ENCODE measurements around the gene RNASEL.

RNASEL gene

DNA sequence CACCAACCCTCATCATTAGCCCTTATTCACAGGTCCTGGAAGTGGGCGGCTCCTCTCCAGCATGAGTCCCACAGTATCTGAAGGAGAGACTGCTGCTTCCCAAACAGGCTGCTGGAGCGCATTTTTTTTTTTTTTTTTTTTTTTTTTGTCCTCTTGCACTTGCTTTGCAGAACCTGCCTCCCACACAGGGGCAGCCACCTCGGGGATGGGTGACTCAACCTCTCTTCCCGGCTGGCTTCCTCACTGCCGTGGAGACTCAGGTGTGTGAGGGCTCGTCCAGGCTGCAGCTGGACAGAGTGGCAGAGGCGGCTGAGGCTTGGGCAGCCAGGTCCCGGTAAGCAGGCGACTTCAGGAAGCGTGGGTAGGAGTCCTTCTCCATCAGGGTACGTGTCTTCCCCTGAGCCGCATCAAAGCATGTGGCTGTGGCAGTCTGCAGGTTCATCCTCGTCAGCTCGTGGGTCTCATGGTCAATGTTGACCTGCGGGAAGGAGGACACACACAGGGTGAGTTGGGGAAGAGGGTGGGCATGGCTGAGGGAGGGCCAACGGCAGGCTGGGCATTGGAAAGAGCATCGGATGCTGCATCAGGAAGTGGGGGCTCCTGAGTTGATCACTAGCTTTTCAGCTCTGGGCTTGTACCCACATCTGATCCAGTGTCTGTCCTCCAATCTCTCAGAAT, 11.1 kb upstream of the RNASEL start:
- DNase-seq: no peak

DNA sequence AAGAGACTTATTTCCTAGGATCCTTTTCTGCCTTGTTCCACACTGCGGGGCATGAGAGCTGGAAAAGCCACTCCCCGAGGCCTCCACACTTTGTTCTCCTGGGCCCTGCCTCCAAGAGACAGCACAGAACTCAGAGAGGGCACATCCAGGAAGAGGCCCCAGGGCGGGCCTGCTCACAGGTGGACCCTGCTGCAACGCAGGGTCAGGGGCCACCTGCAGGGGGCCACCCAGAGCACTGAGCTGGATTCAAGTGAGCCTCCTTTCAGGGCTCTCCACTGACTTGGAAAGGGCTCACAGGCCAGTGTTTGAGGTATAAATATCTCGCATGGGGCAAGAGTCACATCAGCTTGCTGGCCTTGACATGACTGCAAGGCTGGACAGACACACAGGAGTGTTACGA, 10.3 kb upstream of the RNASEL start:
- no peak for DNase-seq

DNA sequence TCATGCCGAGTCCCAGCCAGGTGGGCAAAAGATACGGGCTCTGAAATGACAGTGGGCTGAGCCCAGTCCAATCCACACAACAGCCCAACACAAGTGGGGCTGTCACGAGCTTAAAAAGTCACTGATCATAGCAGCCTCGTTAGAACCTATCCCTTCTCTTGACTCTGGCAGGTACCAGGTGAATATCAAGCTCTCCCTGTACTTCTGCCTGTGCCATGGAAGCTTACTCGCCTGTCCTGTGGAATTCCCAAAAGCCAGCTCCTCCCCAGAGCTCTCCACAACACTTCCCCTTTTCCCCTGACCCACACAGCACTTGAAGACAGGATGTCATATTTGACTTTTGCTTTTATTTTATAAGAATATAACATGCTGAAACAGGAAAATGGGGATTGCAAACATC, 9.2 kb upstream of the RNASEL start:
- DNase-seq: no peak

DNA sequence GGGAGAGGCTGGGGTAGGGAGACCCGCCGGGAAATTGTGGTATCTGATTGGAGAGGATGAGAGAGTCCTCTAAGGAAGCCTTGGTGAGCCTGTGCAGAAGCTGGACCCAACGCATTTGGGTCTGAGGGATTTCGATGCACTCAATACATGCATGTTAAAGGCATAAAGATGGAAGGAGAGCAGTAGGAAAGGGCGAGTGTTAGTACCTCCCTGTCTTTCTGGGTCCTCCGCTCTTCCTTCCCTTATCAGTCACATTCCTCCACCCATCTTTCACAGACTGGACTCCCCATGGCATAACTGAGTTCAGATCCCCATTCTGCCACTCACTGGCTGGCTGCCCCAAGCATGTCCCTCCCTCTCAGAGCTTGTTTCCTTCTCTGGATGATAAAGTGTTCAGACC, 7.9 kb upstream of the RNASEL start:
- DNase-seq: no peak

DNA sequence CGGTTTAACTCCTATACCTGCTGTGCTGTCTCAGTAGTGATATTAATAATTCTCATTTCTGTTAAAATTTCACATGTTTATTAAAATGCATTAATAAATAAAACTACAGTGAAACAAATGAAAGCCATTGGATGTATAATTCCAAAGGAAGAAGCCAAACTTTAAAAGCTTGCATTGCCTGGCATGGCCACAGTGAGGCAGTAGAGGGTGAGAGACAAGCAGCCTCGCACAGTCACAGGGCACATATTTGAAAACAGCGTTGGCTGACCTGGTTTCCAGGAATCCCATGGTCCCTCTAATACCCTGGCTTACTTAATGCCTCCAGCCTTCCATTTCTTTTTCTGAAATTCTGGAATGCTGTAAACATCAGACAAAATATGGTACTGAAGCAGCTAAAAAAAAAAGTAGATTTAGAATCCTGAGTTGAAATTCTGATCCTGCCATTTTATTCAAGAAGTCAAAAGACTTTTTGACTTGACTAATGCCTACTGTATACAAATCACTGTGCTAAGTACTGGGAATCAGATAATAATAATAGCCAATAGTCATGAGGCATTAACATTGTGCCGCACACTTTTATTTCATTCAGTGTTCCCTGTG, 6.7 kb upstream of the RNASEL start:
- DNase-seq: peak in 1 of 2 experiments; percentile 20

DNA sequence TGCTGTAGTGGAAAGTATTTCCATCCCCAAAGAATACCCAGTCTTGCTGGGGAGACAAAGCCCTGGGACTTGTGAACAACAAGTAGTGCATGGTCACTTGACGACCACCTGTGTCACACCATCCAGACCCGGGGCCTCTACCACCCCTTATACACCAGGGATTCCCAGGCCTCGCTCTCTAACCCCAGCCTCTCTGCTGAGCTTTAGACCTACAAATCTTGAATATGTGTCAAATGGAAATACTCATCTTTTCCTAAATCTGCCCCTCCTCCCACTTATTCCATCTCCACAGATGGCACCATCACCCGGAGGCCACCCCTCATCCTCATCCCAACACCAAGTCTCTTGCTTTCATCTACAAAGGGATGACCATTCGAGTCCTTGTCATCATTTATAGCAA, 875 bp upstream of the RNASEL start:
- no peak for DNase-seq

DNA sequence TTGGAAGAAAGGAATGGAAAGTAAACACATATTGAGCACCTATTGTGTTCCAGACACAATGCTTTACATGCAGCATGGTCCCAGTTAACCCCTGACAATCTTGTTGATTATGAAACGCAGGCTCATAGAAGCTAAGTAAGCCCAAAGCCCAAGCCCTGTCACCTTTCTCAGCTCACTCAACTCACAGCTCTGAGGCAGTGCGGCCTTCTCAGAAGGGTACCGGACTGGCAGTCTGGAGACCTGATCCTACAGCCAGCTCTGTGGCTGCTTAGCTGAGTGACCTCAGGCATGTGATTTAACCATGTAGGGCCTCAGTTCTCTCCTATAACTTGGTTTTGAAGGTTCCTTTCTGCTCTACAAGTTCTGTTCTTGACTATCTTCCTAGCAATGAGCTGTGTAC, 464 bp upstream of the RNASEL start:
- DNase-seq: no peak

DNA sequence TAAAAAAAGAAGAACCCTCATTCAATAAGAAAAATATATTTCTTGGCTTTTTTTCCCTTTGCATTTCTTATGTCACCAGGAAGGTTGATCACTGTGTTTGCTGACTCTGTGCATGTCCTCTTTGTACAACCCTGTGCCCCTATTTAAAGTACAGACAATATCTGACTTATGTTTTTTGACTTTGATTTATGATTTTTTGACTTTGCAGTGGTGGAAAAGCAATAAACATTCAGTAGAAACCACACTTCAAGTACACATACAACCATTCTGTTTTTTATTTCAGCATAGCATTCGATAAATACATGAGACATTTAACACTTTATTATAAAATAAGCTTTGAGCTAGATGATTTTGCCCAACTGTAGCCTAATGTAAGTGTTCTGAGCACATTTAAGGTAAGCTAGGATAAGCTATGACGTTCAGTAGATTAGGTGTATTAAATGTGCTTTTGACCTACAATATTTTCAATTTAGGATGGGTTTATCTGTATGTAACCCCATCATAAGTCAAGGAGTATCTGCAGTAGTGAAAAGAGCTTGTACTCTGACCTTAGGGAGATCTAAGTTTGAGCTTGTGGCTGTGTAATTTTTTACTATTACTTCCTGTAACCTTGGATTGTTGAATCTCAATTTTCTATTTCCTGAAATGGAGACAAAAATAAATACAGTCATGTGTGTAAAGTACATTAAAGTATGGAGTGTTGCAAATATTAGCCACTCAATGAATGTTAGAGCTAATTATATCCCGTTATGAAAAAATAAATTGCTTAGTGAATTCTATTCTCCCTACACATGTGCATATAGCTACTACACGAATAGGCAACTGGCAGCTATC, 1.2 kb downstream of the RNASEL start:
- no peak for DNase-seq

DNA sequence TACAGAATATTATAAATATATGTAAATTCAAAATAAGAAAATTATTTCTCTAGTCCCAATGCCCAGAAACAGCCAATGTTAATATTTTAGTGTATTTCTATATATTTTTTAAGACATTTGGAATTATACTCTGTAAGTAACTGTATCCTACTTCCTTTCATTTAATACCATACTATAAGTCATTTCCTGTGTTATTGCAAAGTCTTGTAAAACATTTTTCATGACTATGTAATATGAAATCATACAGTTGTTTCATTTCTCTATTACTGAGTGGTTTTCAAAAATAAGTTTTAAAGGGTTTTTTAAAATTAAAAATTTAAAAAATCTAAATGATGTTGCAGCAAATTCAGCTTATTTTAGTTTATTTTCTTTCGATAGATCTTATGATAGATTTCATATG, 2.0 kb downstream of the RNASEL start:
- DNase-seq: no peak

DNA sequence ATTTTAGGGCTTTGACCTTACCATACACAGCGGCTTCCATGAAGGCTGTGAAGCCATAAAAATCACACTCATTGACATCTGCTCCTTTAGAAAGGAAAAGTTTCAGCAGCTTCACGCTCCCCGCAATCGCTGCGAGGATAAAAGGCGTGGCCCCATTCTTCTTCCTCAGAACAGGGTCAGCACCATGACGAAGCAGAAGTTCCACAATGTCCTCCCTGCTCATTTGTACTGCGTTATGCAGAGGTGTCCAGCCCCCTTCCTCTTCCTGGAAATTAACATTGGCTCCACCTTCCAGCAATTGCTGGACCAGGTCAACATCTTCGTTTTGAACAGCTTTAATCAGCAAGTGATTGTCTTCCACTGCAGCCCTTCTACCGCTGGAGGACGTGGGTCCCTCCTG, 2.7 kb downstream of the RNASEL start:
- no peak for DNase-seq

DNA sequence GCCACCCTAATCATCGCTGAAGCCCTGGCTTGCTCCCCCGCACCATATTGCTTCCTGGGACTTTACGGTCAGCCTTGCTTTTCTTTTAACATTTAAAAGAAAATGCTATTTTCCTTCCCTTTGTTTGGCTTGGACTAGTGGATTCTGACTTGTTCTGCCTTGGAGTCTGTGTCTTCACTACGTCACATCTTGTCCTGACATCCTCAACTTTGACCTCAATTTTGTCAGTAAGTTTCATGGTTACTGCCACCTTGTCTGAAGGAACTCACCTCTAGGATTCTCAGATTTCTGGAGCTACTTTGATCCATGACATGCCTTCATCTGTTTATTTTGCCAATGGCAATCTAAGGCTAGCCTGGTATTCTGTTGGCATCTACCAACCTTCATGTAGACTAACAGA, 4.3 kb downstream of the RNASEL start:
- no peak for DNase-seq

DNA sequence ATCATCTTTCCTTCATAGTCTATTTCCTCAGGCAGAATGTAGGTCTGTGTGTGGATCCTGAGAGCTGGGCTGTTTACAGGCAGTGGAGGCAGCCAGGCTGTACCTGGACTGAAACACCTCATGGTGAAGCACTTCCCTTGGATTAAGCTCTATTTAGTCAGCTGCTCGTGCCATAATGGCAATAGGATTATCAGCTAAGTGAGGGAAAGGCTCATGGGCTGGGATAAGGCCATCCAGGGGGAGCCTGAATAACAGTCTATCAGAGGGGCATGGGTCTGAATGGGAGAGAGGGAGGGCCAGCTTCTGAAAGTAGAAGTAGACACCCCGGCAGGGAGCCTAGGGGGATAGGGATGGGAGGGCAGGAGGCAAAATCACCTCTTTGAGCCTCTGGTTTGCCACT, 8.3 kb downstream of the RNASEL start:
- no peak for DNase-seq

DNA sequence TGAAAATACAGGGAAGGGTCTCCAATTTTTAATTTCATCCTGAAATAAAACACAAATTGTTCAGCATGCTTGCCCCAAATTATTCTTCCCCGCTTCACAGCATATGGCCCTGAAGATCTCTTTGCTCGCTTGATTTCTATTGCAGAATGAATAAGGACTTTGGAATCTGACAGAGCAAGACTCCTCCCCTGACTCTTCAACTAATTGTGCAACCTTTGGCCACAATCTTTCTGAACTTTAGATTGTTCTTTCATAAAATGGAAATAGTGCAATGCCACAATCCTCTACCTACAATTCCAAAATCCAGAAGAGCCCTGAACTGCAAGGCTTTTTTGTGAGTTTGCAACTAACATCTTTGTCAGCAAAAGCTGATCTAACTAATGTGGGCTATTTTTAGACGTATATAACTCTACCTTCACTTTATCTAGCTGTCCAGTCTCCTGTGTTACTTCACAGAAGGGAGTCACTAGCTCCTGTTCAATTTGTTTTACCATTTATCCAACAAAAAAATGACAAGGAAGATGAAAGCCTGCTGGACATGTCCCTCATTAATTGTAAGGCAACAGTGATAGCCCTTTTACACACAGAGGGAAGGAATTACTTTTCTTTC, 13.4 kb downstream of the RNASEL start:
- no peak for DNase-seq

DNA sequence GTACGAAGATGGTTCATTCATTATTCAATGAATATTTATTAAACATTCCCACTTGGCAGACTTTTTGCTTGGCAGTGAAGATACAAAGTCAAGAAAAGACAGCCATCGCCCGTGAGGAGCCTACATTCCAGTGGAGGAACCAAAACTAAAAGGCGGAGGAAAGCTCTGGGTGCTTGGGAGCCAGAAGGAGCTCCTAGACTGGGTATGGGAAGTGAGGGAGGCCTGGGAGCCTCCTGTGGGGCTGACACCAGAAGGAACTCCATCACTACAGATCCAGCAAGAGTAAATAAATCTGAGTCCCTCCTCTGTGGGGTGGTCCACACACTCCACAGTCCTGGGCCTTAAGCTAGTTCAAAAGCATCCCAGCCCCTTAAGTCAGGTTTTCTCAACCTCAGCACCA, 14.9 kb downstream of the RNASEL start:
- DNase-seq: no peak

DNA sequence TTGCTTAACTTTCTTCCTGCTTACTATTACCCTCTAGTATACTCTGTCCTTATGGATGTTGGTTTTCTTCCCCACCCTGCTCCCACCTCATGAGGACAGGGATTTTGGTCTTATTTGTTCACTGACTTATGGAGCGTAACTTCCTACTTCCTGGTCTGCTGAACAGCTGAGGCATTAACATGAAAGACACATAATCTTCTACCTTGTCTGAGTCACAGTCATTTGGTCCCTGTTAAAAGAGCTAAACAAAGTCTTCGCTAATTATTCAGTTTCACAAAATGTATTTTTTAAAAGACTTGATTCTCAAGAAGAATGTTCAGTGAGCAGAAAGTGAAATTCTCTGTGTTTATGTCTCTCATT, 18.5 kb downstream of the RNASEL start:
- no peak for DNase-seq

DNA sequence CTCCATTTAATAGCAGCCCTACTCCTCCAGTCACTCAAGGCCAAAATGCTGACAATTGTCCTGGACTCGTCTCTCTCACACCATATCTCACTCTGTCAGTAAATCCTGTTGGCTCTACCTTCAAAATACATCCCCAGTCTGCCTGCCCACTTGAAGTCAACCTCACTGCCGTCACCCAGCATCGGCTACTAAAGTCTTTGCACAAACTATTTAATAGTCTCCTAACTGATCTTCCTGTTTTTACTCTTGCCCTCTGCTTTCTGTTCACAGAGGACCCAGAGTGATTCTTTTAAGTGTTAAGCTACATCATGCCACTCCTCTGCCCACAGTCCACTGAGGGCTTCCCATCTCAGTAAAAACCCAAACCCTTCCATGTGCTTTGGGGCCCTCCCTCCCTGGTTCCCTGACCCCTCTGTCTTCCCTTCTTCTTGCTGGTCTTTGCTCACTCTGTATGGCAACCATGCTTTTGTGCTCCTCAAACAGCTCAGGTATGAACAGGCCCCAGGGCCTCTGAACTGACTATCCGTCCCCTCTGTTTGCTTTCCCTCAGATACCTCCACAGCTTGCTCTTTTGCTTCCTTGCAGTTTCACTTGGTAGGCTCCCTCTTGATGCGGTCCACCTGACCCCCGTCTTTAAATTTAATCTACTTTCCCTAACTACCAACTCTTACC, 19.0 kb downstream of the RNASEL start:
- no peak for DNase-seq

DNA sequence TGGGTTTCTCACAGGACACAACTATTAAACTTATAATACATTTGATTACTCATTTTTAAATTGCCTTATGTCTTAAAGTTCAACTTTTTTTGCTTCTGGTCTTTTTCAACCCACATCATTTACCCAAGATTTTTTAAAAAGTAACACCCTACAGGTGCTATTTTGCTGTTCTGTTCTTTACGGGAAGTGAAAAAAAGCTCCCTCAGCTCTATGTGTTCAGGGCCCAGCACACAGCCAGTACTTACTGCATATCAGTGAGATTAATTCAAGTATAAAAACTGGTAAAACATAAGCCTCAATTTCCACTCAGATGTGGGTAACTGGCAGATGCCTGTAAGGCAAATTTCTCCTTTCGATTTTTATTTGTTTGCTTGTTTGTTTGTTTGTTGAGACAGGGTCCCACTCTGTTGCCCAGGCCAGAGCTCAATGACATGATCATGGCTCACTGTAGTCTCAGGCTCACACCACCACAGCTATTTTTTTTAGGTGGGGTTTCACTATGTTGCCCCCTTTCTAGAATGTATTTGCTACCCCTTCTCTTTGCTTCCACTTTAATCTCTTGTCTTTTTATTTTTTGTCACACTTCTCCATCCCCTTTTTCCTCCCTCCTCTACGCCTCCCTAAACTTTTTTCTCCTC, 20.3 kb downstream of the RNASEL start:
- DNase-seq: no peak

DNA sequence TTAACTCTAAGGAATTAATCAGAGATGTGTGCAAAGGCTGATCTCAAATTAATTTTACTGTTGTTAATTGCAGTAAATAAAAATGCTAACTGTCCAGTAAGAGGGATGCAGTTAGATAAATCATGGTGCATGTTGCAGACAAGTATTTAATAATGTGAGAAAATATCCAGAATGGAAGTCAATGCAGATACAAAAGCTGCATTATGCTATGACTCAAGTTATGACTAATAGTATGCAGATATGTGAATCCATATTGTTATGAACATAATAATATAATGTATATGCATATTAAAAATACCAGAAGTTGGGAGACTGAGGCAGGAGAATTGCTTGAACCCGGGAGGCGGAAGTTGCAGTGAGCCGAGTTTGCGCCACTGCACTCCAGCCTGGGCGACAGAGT, 21.4 kb downstream of the RNASEL start:
- no peak for DNase-seq

DNA sequence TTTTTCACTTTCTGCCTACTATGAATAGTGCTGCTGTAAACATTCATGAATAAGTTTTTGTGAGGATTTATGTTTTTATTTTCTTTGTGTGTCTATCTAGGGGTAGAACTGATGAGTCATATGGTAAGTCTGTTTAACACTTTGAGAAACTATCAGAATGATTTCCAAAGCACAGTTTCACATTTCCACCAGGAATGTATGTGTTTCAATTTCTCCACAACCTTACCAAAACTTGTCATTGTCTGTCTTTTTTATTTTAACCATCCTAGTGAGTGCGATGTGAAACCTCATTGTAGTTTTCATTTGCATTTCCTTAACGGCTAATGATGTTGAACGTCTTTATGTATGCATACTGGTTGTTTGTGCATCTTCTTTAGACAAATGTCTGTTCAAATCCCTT, 23.5 kb downstream of the RNASEL start:
- DNase-seq: no peak

DNA sequence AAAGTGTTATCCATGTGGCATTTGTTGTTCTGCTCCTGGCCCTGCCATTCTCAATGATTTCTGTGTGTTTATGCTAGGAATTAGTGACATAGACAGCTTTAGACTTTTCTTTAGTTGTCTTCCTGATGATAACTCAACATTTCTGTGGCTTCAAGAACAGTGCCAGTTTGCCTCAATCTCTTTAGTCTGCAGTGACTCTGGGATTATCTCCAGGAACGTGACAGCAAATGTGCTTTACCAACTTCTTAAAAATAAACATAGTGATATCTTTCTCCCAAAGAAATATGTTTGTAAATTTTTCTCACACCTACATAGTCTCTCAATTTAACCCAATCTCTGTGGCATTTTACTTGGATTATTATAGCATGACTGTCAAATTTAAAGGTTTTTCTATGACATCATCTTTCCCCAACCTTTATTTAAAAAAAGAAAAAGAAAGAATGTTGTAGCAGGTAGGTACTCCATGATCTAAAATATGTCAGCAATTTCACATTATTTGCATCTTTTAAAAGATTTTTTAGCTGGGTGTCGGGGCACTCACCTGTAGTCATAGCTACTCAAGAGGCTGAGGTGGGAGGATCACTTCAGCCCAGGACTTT, 24.6 kb downstream of the RNASEL start:
- DNase-seq: no peak

DNA sequence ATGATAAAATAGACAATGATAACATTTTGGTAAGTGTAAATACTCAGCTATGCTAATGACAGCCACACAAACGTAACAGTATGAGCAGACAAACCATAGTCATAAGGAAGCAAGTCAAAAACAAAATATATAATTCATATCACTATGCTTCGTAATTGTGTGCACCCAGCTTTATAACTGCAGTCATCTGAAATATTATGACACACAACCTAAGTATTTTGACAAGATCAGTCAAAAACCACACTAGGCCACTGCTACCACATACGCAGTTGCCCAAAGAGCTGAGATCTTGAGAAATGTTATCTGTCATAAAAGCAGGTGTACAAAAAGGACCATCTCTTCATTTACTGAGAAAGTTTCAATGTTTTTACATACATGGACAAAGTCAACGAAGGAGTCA, 26.0 kb downstream of the RNASEL start:
- DNase-seq: no peak

DNA sequence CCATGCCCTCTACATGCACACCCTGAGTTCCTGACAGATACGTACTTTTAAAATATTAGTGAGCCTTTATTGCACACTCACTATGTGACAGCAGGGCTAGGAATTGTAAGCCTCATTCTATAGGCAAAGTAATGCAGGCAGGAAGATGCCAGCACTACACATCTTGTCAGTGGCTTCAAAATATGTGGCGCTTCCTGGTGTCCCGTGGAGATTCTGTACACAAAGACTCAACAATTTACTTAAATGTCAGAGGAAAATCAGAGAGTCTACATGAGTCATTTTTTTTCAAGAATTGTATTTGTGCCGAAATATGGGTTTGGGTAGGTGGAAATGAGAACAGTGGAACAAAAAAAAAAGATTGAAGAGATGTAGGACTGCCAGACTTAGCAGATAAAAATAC, 27.6 kb downstream of the RNASEL start:
- DNase-seq: no peak

Data from NCI-H1930 (cell line).